Thyroid gland (tissue), 4 donors: ENCODE results near the gene RPRML. TPM values are rescaled to one million over a fixed set of nuclear protein-coding genes. Genes with fewer than 3 reads are reported as not detected.
"Not testable (repeated sequence)": the region's sequence is repeated elsewhere in the genome, so short reads cannot be mapped to it uniquely, and the experiment has no call there.

Experiments used
- DNase-seq, 2 donors: peaks; one replicate each; pipeline ENCODE4 v3.0.0-alpha.2; 2019
- H3K27ac ChIP-seq, 3 donors: fragments of 200-600 bp; sonication (generic); 1 replicate in 2 of 3; 2 replicates in 1 of 3; pipeline ENCODE4 v1.5.1; 2016 to 2019; ENCODE audit warnings: mild to moderate bottlenecking in 1 of 3, moderate library complexity in 1 of 3
- H3K27me3 ChIP-seq: fragments of 200-600 bp; sonication (generic); one replicate; pipeline ENCODE4 v1.5.1; 2019
- H3K36me3 ChIP-seq, 2 donors: fragments of 200-600 bp; sonication (generic); one replicate each; pipeline ENCODE4 v1.5.1; 2016 to 2019
- H3K4me1 ChIP-seq, 2 donors: fragments of 200-600 bp; sonication (generic); one replicate each; pipeline ENCODE4 v1.5.1; 2017 to 2019
- H3K4me3 ChIP-seq, 3 donors: fragments of 200-600 bp; sonication (generic); replicated peaks in 1 of 3; 1 replicate in 2 of 3; 2 replicates in 1 of 3; pipeline ENCODE4 v1.5.1; 2016; ENCODE audit warnings: mild to moderate bottlenecking in 1 of 3
- H3K9me3 ChIP-seq: fragments of 200-600 bp; sonication (generic); one replicate; pipeline ENCODE4 v1.5.1; 2017
- POLR2A ChIP-seq, 2 donors: fragments of 450-650 bp; IDR thresholded peaks; one replicate each; pipeline ENCODE4 v1.6.1; 2017; ENCODE audit warnings: antibody characterized with exemption in 2 of 2, mild to moderate bottlenecking in 2 of 2, moderate library complexity in 1 of 2
- WGBS, 2 donors: methylation state at CpG; one replicate each; pipeline ENCODE4 v1.1.5; 2017; 5-methylcytosine and 5-hydroxymethylcytosine counted together
- intact Hi-C: fragments of 100-400 bp; cut with DNase I; formaldehyde crosslinking; loops from one replicate; pipeline ENCODE4 v1.15.1; 2023
- total RNA-seq, 4 donors: library from RNA; depleted of rRNA; stranded (reverse); fragments of >200 nt; gene quantifications; one replicate each; pipeline ENCODE4 v1.2.3, GENCODE V29; 2016
- TF ChIP-seq, protein P1 (sequence below), 6 experiments: fragments of 200-600 bp in 3 of 6; fragments of 450-650 bp in 3 of 6; sonication (generic) in 3 of 6; IDR thresholded peaks; one replicate each; pipeline ENCODE4 v1.5.1; 2016 to 2019; ENCODE audit warnings: antibody characterized with exemption in 6 of 6, mild to moderate bottlenecking in 2 of 6, inconsistent platforms in 1 of 6, moderate library complexity in 1 of 6

RPRML gene
- total RNA-seq, 4 donors from 2014 or later = not detected

DNA sequence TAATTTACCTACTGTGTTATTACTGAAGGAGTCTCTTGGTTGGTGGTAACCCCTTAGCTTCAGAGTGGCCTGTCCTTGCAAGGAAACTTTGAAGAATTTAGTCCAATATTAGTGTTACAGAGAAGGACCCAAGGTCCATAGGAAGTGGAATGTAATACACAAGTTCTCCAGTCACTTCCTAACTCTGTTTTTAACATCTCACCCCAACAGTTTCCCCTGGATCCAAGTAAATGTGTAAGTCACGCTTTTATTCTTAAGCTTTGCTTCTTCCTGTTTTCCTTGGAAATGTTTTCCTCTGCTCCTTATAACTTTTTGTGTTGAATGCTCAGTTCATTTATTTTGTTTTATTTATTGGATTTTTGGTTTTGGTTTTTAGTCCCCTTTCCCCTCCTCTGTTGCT lies 25.9 kb upstream of the RPRML start:
- intact Hi-C loops = no loop called here
- WGBS, 2 donors = 78% methylated on average over 1 of the region's 1 CpG
- Histone ChIP-seq H3K36me3 (no peaks in the 10 kb centered on the region), H3K4me1 (no peaks in the 10 kb centered on the region), H3K27me3 (no peaks in the 10 kb centered on the region), H3K27ac (no peak overlapping the region), H3K9me3 (no peaks in the 10 kb centered on the region), H3K4me3 (no peak overlapping the region)
- DNase-seq = no peak
- TF ChIP-seq, protein P1, sequence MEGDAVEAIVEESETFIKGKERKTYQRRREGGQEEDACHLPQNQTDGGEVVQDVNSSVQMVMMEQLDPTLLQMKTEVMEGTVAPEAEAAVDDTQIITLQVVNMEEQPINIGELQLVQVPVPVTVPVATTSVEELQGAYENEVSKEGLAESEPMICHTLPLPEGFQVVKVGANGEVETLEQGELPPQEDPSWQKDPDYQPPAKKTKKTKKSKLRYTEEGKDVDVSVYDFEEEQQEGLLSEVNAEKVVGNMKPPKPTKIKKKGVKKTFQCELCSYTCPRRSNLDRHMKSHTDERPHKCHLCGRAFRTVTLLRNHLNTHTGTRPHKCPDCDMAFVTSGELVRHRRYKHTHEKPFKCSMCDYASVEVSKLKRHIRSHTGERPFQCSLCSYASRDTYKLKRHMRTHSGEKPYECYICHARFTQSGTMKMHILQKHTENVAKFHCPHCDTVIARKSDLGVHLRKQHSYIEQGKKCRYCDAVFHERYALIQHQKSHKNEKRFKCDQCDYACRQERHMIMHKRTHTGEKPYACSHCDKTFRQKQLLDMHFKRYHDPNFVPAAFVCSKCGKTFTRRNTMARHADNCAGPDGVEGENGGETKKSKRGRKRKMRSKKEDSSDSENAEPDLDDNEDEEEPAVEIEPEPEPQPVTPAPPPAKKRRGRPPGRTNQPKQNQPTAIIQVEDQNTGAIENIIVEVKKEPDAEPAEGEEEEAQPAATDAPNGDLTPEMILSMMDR (IDR thresholded peaks at IDR 0.05) = no peak
- TF ChIP-seq POLR2A (IDR thresholded peaks at IDR 0.05) = no peak

DNA sequence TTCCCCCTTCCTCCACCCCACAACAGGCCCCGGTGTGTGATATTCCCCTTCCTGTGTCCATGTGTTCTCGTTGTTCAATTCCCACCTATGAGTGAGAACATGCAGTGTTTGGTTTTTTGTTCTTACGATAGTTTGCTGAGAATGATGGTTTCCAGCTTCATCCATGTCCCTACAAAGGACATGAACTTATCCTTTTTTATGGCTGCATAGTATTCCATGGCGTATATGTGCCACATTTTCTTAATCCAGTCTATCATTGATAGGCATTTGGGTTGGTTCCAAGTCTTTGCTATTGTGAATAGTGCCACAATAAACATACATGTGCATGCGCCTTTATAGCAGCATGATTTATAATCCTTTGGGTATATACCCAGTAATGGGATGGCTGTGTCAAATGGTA lies 24.8 kb upstream of the RPRML start:
- H3K27me3 ChIP-seq, H3K9me3 ChIP-seq, intact Hi-C loops, DNase-seq, H3K4me1 ChIP-seq, H3K4me3 ChIP-seq, H3K27ac ChIP-seq, H3K36me3 ChIP-seq: not testable (repeated sequence)
- 88 to 96% methylated on average over 5 of the region's 5 CpGs for WGBS, 2 donors

DNA sequence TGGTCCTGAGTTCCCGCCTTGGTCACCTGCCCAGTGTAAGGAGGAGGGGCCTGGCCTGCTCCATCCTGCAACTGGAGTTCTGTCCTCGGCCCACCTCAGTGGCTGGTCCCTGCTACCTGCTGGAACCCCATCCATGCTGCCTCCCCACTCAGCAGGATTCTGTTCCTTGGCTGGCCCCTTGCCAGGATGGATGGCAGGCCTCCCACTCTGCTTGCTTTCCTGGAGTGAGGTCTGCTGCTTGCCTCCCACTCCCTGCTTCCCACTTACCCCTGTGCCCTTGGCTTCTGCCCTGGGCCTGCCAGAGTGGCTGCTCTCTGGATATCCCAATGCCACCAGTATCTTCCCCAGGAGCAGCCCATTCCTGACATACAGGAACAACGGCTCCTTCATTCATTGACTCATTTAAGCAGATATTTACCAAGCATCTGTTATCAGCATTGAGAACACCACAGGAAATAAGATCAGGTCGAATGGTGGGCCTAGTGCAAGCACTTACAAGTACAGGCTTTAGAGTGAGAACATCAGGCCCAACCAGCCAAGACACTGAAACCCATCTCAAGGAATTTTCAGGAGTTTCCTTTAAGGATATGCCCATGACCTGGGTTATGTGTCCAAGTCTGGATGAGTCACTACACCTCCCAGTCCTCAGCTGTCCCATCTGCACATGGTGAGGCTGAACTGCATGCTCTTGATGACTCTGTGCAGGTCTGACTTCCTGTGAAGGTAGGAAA lies 17.0 kb upstream of the RPRML start:
- no peaks in the 10 kb centered on the region for H3K36me3 ChIP-seq
- no peak for DNase-seq
- H3K4me3 ChIP-seq = no peak overlapping the region
- no peaks in the 10 kb centered on the region for H3K27me3 ChIP-seq
- peaks cover 0 to 7% of the 10 kb centered on the region in 2 donors for H3K4me1 ChIP-seq
- intact Hi-C loops = loop anchor here (5.0 kb wide), 1 partner anchor 54 kb away; no protein-coding TSS in a partner anchor
- 69 to 80% methylated on average over 4 of the region's 4 CpGs for WGBS, 2 donors
- H3K9me3 ChIP-seq = no peaks in the 10 kb centered on the region
- no peak overlapping the region for H3K27ac ChIP-seq
- TF ChIP-seq POLR2A (IDR thresholded peaks at IDR 0.05) = no peak
- TF ChIP-seq, protein P1 (IDR thresholded peaks at IDR 0.05) = no peak

DNA sequence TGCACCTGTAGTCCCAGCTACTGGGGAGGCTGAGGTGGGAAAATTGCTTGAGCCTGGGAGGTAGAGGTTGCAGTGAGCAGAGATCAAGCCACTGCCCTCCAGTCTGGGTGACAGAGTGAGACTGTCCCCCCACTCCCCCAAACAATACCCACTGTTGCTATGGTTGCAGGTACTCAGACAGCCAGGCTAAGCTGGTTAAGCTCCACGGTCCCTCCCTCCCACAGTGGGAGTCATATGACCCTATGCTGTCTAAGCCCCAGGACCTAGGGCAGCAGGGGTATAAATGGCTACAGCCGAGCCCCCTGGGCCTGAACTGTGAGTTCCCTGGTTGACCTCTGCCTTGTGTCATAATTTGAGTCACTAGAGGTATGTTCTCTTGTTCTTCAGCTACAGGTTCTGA lies 15.9 kb upstream of the RPRML start:
- no peak overlapping the region for H3K27ac ChIP-seq
- no peak for DNase-seq
- peaks cover 0 to 7% of the 10 kb centered on the region in 2 donors for H3K4me1 ChIP-seq
- no peaks in the 10 kb centered on the region for H3K27me3 ChIP-seq
- 77 to 100% methylated on average over 2 of the region's 2 CpGs for WGBS, 2 donors
- TF ChIP-seq POLR2A (IDR thresholded peaks at IDR 0.05) = no peak
- TF ChIP-seq, protein P1 (IDR thresholded peaks at IDR 0.05) = no peak
- intact Hi-C loops = loop anchor here (5.0 kb wide), 1 partner anchor 53 kb away; no protein-coding TSS in a partner anchor
- H3K9me3 ChIP-seq = no peaks in the 10 kb centered on the region
- no peaks in the 10 kb centered on the region for H3K36me3 ChIP-seq
- H3K4me3 ChIP-seq = no peak overlapping the region

DNA sequence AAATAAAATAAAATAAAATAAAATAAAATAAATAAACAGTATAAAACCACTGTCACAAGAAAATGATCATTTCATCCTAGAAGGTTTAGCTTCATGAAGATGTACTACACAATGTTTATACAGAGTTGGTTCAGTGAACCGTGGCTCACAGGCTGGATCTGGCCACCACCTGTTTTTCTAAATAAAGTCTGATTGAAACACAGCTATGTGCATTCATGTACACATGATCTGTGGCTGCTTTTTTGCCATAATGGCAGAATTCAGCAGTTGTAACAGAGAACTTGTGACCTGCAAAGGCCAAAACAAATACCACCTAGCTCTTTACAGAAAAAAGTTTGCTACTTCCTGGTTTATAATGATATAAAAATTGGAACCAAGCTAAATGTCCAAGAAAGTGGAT lies 12.6 kb upstream of the RPRML start:
- intact Hi-C loops = no loop called here
- WGBS, 2 donors = 33 to 38% methylated on average over 1 of the region's 1 CpG
- Histone ChIP-seq H3K27me3 (no peaks in the 10 kb centered on the region), H3K27ac (peak overlapping the region; percentile 52 to 75 (median 59)), H3K36me3 (no peaks in the 10 kb centered on the region), H3K9me3 (no peaks in the 10 kb centered on the region), H3K4me1 (peaks cover 0 to 7% of the 10 kb centered on the region in 2 donors), H3K4me3 (no peak overlapping the region)
- peak; percentile 27 to 55 for DNase-seq
- TF ChIP-seq, protein P1 (IDR thresholded peaks at IDR 0.05) = no peak
- TF ChIP-seq POLR2A (IDR thresholded peaks at IDR 0.05) = no peak
